Activated B cell treated with CpG ODN at 0.5 μM for 24 hours (primary cell): ENCODE data around the gene BMAL1. TPM values are rescaled to one million over a fixed set of nuclear protein-coding genes. Genes with fewer than 3 reads are reported as not detected.

Experiments
- ATAC-seq: fragments of 200-7000 bp; cut with Tn5 transposase; one replicate; pipeline ENCODE4 v1.10.0; 2021; ENCODE audit warnings: low read depth, mild to moderate bottlenecking, moderate library complexity
- CTCF ChIA-PET: fragments of 350-600 bp; sonication (Branson Sonifier 250); formaldehyde crosslinking; loops from one replicate; lab custom pipeline; 2021; ENCODE audit warnings: antibody characterized with exemption; lab: Charles Lee
- POLR2A ChIA-PET: fragments of 350-600 bp; sonication (Branson Sonifier 250); formaldehyde crosslinking; loops from one replicate; lab custom pipeline; 2021; ENCODE audit warnings: antibody characterized with exemption; lab: Charles Lee
- DNase-seq: peaks from one replicate; pipeline ENCODE4 v3.0.0; 2022
- H3K27ac Mint-ChIP-seq: one replicate; pipeline ENCODE4 v1.8.0; 2020; ENCODE audit warnings: mixed read lengths
- H3K27me3 Mint-ChIP-seq: one replicate; pipeline ENCODE4 v1.8.0; 2021; ENCODE audit warnings: mixed read lengths
- H3K36me3 Mint-ChIP-seq: one replicate; pipeline ENCODE4 v1.8.0; 2021; ENCODE audit warnings: low read depth, mixed read lengths
- H3K4me1 Mint-ChIP-seq: one replicate; pipeline ENCODE4 v1.8.0; 2021; ENCODE audit warnings: mixed read lengths
- H3K4me3 Mint-ChIP-seq: one replicate; pipeline ENCODE4 v1.8.0; 2020; ENCODE audit warnings: mild to moderate bottlenecking, mixed read lengths
- H3K9me3 Mint-ChIP-seq: one replicate; pipeline ENCODE4 v1.8.0; 2020; ENCODE audit warnings: mixed read lengths
- intact Hi-C: fragments of 100-400 bp; cut with micrococcal nuclease; formaldehyde crosslinking; loops from one replicate; pipeline ENCODE4 v1.15.1; 2024
- total RNA-seq: library from RNA; stranded (reverse); gene quantifications from 2 replicates; pipeline ENCODE4 v1.2.3, GENCODE V29; 2022
- TF ChIP-seq, protein P1 (sequence below): fragments of 200-600 bp; IDR thresholded peaks from one replicate; pipeline ENCODE4 v1.8.0; 2022; ENCODE audit warnings: antibody characterized with exemption, mild to moderate bottlenecking

The BMAL1 gene
- total RNA-seq, 1 donor from 2014 or later: 30.1 TPM

GRCh38 chr11:13309156-13309555 is 31.6 kb downstream of the BMAL1 start:
- Mint-ChIP-seq H3K27me3 (no peaks in the 10 kb centered on the region), H3K4me3 (no peak overlapping the region), H3K4me1 (peaks cover 14% of the 10 kb centered on the region), H3K36me3 (peaks cover 25% of the 10 kb centered on the region), H3K27ac (no peak overlapping the region), H3K9me3 (no peaks in the 10 kb centered on the region)
- DNase-seq (no peak), ATAC-seq (no peak)
- intact Hi-C loops: no loop called here
- TF ChIP-seq, protein P1, sequence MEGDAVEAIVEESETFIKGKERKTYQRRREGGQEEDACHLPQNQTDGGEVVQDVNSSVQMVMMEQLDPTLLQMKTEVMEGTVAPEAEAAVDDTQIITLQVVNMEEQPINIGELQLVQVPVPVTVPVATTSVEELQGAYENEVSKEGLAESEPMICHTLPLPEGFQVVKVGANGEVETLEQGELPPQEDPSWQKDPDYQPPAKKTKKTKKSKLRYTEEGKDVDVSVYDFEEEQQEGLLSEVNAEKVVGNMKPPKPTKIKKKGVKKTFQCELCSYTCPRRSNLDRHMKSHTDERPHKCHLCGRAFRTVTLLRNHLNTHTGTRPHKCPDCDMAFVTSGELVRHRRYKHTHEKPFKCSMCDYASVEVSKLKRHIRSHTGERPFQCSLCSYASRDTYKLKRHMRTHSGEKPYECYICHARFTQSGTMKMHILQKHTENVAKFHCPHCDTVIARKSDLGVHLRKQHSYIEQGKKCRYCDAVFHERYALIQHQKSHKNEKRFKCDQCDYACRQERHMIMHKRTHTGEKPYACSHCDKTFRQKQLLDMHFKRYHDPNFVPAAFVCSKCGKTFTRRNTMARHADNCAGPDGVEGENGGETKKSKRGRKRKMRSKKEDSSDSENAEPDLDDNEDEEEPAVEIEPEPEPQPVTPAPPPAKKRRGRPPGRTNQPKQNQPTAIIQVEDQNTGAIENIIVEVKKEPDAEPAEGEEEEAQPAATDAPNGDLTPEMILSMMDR: no peak
- POLR2A ChIA-PET: no interaction called here
- CTCF ChIA-PET: interaction anchor here (1.4 kb wide), 1 partner anchor 27 kb away, joined by 3 read pairs; no protein-coding TSS in a partner anchor

- Mint-ChIP-seq H3K9me3 (no peaks in the 10 kb centered on the region), H3K4me1 (peaks cover 8% of the 10 kb centered on the region), H3K36me3 (peaks cover 27% of the 10 kb centered on the region), H3K4me3 (no peak overlapping the region), H3K27ac (no peak overlapping the region), H3K27me3 (no peaks in the 10 kb centered on the region)
- POLR2A ChIA-PET: no interaction called here
- TF ChIP-seq, protein P1: no peak
- CTCF ChIA-PET: no interaction called here
- intact Hi-C loops: no loop called here
- ATAC-seq (no peak), DNase-seq (no peak)
Observed at GRCh38 chr11:13310443-13310842, 32.9 kb downstream of the BMAL1 start.

DNA sequence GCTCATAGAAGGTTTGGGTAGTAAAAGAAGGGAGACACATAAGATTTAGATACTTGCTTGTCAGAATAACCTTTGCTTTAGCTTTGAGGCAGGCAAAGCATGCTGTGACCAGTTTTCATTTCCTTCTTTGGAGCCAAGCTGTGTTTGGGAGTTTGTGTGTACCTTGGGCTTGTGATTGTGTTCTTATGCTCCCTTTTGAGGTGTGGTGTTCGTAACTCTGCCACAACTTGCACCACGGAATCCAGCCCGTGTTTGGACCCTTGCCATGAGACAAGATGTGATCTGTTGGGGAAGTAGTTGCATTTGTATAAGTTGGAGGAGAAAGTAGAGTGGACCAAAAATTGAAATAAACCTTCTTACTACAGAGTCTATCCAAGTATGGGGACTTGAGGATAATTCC is 34.0 kb downstream of the BMAL1 start:
- POLR2A ChIA-PET: no interaction called here

DNA sequence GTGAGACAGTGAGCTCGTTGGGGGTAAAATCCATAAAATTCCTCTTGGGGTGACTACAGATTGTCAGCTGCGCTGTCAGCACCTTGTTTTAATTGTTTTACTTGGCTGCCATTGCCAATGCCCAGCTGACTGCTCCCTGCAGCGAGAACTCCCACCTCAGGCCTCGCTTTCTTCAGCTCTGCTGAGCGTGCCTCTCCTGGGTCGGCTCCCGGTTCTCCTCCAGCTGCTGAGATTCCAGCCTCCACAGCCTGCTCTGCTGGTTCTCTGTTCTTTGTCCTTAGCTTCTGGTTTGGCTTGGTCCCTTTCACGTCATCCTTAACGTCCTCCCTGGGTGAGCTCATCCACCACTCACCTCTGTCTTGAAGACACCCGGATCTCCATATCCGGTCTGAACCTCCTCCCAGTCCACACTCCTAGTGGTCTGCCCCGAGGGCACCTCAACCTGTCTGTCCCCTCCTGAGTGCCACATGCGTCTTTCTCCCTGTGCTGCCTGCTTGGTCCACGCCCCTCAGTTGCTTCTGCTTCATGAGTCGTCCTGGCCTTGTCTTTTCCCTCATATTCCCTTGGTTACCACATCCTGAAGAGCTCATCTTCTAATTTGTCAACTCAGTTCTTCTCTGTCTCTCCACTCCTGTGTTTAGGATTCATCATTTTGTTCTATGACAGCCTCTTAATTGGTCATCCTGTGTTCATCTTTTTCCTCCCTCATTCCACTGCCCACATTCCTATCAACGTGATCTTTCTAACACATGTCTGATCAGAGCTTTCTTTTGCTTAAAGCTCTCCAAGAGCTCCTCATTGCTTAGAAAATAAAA is 35.6 kb downstream of the BMAL1 start:
- TF ChIP-seq, protein P1: no peak
- no peaks in the 10 kb centered on the region for H3K9me3 Mint-ChIP-seq
- DNase-seq (no peak), ATAC-seq (no peak)
- intact Hi-C loops: no loop called here
- no peaks in the 10 kb centered on the region for H3K27me3 Mint-ChIP-seq
- CTCF ChIA-PET: no interaction called here
- POLR2A ChIA-PET: interaction anchor here (1.0 kb wide), 1 partner anchor 19 kb away, joined by 4 read pairs; no protein-coding TSS in a partner anchor
- peaks cover 30% of the 10 kb centered on the region for H3K4me1 Mint-ChIP-seq
- peaks cover 27% of the 10 kb centered on the region for H3K36me3 Mint-ChIP-seq
- H3K27ac Mint-ChIP-seq: no peak overlapping the region
- H3K4me3 Mint-ChIP-seq: no peak overlapping the region

More for the DNA sequence above, 34.0 kb downstream of the BMAL1 start:
- H3K9me3 Mint-ChIP-seq: no peaks in the 10 kb centered on the region
- DNase-seq: no peak
- ATAC-seq: no peak
- H3K4me3 Mint-ChIP-seq: no peak overlapping the region
- H3K27me3 Mint-ChIP-seq: no peaks in the 10 kb centered on the region
- intact Hi-C loops: no loop called here
- no peak overlapping the region for H3K27ac Mint-ChIP-seq
- TF ChIP-seq, protein P1: no peak
- CTCF ChIA-PET: no interaction called here
- H3K4me1 Mint-ChIP-seq: peaks cover 17% of the 10 kb centered on the region
- H3K36me3 Mint-ChIP-seq: peaks cover 27% of the 10 kb centered on the region

GRCh38 chr11:13314676-13315394 is 37.2 kb downstream of the BMAL1 start:
- ChIA-PET CTCF (interaction anchor here (0.6 to 1.0 kb wide), 2 partner anchors 79 to 100 kb away, joined by 3 read pairs; no protein-coding TSS in a partner anchor), POLR2A (interaction anchor here (1.0 kb wide), 2 partner anchors 17 to 38 kb away, joined by 3 to 4 read pairs; no protein-coding TSS in a partner anchor)
- Mint-ChIP-seq H3K9me3 (no peaks in the 10 kb centered on the region), H3K4me3 (no peak overlapping the region), H3K27ac (no peak overlapping the region), H3K4me1 (peaks cover 39% of the 10 kb centered on the region), H3K27me3 (no peaks in the 10 kb centered on the region), H3K36me3 (peaks cover 27% of the 10 kb centered on the region)
- DNase-seq: no peak
- TF ChIP-seq, protein P1: no peak
- intact Hi-C loops: no loop called here
- ATAC-seq: no peak
